Colonic mucosa (tissue), 4 donors: ENCODE measurements around the gene GORASP2. TPM values are rescaled to one million over a fixed set of nuclear protein-coding genes. Genes with fewer than 3 reads are reported as not detected.

Experiments
- DNase-seq: peaks from one replicate; pipeline ENCODE4 v3.0.0-alpha.2; 2020
- H3K27ac ChIP-seq: fragments of 200-600 bp; one replicate; pipeline ENCODE4 v1.8.0; 2021
- H3K27me3 ChIP-seq: fragments of 200-600 bp; one replicate; pipeline ENCODE4 v1.8.0; 2021
- H3K36me3 ChIP-seq: fragments of 200-600 bp; one replicate; pipeline ENCODE4 v1.8.0; 2021
- H3K4me1 ChIP-seq: fragments of 200-600 bp; one replicate; pipeline ENCODE4 v1.8.0; 2021; ENCODE audit warnings: mild to moderate bottlenecking
- H3K4me3 ChIP-seq: fragments of 200-600 bp; one replicate; pipeline ENCODE4 v1.8.0; 2021
- H3K9ac ChIP-seq, 2 donors: one replicate each; pipeline ENCODE4 v1.7.0; 2013; ENCODE audit warnings: control low read depth in 2 of 2, low read depth in 2 of 2, low read length in 2 of 2
- H3K9me3 ChIP-seq: fragments of 200-600 bp; one replicate; pipeline ENCODE4 v1.8.0; 2021
- intact Hi-C: fragments of 100-400 bp; cut with DNase I; formaldehyde crosslinking; loops from one replicate; pipeline ENCODE4 v1.14.1; 2022
- total RNA-seq, 2 donors: library from RNA; stranded (reverse); fragmentation: NEBNext Ultra II Directional in 1 of 2; extraction: Animal tissue kit (Norgen Biotek cat#: 25700) in 1 of 2; gene quantifications; one replicate each; pipeline ENCODE4 v1.2.1, GENCODE V29; 2021
- TF ChIP-seq, protein P1 (sequence below): fragments of 200-600 bp; IDR thresholded peaks from one replicate; pipeline ENCODE4 v1.8.0; 2022; ENCODE audit warnings: antibody characterized with exemption, mild to moderate bottlenecking
- donor health status: healthy.
- donor health status: DM: no; HTN: no; CAD: no.
- donor health status: DM: no; HTN: no; CAD: no.

Gene GORASP2
- total RNA-seq, 2 donors from 2014 or later, result 78.4 to 79.8 TPM

DNA sequence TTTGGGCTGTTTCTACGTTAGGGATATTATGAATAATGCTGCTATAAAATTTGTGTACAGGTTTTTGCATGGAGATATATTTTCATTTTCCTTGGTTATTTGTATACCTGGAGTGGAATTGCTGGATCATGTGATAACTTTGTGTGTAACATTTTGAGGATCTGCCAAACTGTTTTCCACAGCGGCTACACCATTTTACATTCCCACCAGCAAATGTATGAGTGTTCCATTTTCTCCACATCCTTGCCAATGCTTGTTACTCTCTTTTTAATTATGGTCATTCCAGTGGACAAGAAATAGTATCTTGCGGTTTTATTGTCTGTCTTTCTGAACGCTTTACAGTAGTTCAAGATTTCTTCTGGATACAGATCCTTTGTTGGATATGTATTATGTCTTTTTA is 13.6 kb downstream of the GORASP2 start:
- H3K9me3 ChIP-seq, result no peaks in the 10 kb centered on the region
- no peaks in the 10 kb centered on the region for H3K27me3 ChIP-seq
- intact Hi-C loops, result no loop called here
- TF ChIP-seq, protein P1, sequence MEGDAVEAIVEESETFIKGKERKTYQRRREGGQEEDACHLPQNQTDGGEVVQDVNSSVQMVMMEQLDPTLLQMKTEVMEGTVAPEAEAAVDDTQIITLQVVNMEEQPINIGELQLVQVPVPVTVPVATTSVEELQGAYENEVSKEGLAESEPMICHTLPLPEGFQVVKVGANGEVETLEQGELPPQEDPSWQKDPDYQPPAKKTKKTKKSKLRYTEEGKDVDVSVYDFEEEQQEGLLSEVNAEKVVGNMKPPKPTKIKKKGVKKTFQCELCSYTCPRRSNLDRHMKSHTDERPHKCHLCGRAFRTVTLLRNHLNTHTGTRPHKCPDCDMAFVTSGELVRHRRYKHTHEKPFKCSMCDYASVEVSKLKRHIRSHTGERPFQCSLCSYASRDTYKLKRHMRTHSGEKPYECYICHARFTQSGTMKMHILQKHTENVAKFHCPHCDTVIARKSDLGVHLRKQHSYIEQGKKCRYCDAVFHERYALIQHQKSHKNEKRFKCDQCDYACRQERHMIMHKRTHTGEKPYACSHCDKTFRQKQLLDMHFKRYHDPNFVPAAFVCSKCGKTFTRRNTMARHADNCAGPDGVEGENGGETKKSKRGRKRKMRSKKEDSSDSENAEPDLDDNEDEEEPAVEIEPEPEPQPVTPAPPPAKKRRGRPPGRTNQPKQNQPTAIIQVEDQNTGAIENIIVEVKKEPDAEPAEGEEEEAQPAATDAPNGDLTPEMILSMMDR, result no peak
- no peak overlapping the region for H3K27ac ChIP-seq
- no peak overlapping the region for H3K4me3 ChIP-seq
- no peaks in the 10 kb centered on the region for H3K4me1 ChIP-seq
- no peak overlapping the region for H3K9ac ChIP-seq
- no peaks in the 10 kb centered on the region for H3K36me3 ChIP-seq
- no peak for DNase-seq

DNA sequence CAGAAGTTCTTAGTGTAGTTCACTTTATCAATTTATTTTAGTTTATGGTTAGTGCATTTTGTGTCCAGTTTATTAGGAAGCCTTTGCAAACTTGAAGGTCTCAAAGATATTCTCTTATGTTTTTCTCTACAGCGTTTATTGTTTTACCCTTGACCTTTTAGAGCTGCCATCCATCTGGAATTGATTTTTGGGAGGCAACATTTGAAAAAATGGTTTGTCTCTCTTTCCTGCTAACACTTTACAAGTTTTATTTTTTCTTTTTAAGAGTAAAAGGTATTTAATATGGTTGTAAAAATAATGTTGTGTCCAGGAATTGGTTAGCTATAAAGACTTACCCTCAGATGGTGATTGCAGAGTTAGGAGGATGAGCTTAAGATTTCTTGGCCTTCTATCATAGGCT is 14.0 kb downstream of the GORASP2 start:
- no peak for DNase-seq
- Histone ChIP-seq H3K4me1 (no peaks in the 10 kb centered on the region), H3K36me3 (no peaks in the 10 kb centered on the region), H3K9ac (no peak overlapping the region), H3K27ac (no peak overlapping the region), H3K9me3 (no peaks in the 10 kb centered on the region), H3K4me3 (no peak overlapping the region), H3K27me3 (no peaks in the 10 kb centered on the region)
- intact Hi-C loops, result no loop called here
- TF ChIP-seq, protein P1, result no peak

DNA sequence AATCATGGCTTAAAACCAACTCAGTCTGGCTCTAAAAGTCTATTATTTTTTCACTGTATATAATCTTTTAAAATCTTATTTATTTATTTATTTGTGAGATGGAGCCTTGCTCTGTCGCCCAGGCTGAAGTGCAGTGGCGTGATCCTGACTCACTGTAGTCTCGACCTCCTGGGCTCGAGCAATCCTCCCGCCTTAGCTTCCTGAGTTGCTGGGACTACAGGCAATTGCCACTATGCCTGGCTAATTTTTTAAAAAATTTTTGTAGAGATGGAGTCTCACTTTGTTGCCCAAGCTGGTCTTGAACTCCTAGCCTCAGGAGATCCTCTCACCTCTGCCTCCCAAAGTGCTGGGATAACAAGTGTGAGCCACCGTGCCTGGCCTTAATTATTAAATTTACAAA is 14.5 kb downstream of the GORASP2 start:
- Histone ChIP-seq H3K4me1 (no peaks in the 10 kb centered on the region), H3K4me3 (no peak overlapping the region), H3K27ac (no peak overlapping the region), H3K9me3 (no peaks in the 10 kb centered on the region), H3K27me3 (no peaks in the 10 kb centered on the region), H3K9ac (no peak overlapping the region), H3K36me3 (no peaks in the 10 kb centered on the region)
- no peak for DNase-seq
- TF ChIP-seq, protein P1, result no peak
- intact Hi-C loops, result no loop called here

DNA sequence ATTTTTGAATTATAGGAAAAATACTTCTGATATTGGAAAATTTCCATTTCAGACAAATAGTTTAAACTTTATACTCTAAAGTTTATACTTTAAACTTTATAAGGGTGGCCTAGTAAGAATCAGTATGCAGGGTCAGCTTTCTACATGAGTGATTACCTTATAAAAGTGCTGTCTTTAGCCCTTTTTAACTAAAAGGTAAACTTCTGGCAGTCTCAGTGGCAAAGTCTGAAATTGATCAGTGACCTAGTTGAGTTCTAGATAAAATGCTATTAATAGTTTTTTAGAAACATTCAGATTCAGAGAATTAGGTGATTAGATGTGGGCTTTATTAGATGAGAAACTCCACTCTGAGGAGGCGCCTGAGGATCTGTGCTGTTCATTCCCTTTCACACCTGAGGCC is 15.5 kb downstream of the GORASP2 start:
- Histone ChIP-seq H3K9me3 (no peaks in the 10 kb centered on the region), H3K27ac (no peak overlapping the region), H3K36me3 (no peaks in the 10 kb centered on the region), H3K9ac (no peak overlapping the region), H3K4me1 (no peaks in the 10 kb centered on the region), H3K4me3 (no peak overlapping the region), H3K27me3 (no peaks in the 10 kb centered on the region)
- intact Hi-C loops, result no loop called here
- DNase-seq, result no peak
- TF ChIP-seq, protein P1, result no peak

DNA sequence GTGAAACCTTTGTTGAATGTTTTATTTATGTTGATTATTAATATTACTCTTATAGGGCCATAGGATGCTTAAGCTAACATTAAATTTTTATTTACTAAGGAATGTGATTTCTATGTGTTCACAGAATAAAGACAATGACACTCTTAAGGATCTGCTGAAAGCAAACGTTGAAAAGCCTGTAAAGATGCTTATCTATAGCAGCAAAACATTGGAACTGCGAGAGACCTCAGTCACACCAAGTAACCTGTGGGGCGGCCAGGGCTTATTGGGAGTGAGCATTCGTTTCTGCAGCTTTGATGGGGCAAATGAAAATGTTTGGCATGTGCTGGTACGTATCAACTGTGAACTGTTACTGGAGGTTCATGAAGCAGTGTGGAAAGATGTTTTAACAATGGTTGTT is 20.4 kb downstream of the GORASP2 start:
- Histone ChIP-seq H3K9ac (no peak overlapping the region), H3K27ac (no peak overlapping the region), H3K36me3 (peaks cover 4% of the 10 kb centered on the region), H3K4me1 (no peaks in the 10 kb centered on the region), H3K9me3 (no peaks in the 10 kb centered on the region), H3K4me3 (no peak overlapping the region), H3K27me3 (no peaks in the 10 kb centered on the region)
- TF ChIP-seq, protein P1, result no peak
- intact Hi-C loops, result no loop called here
- no peak for DNase-seq
